ENCODE results near the gene IFNL1.
A peak's percentile ranks its signal among the peaks of the same experiment; 100 is the strongest.

The IFNL1 gene

GRCh38 chr19:39293394-39293793, 2.8 kb upstream of the IFNL1 start:
- CTCF ChIA-PET = interaction anchor here (0.6 kb wide), 1 partner anchor 16 kb away, joined by 3 read pairs; no protein-coding TSS in a partner anchor
- H3K9me3 ChIP-seq (ENCODE audit: control extremely low read depth in 1 of 5, control insufficient read depth in 4 of 5, insufficient read depth in 2 of 5, low read depth in 1 of 5, low read length in 4 of 5) = no peaks in the 10 kb centered on the region
- H3K4me1 ChIP-seq (ENCODE audit: control extremely low read depth in 1 of 4, control insufficient read depth in 4 of 4, insufficient read depth in 4 of 4, low read length in 3 of 4) = peaks cover 0 to 8% (median 6%) of the 10 kb centered on the region in 4 experiments
- POLR2A ChIA-PET = interaction anchor here (0.6 kb wide), 1 partner anchor 35 kb away, joined by 3 read pairs; no protein-coding TSS in a partner anchor
- H3K27ac ChIP-seq (ENCODE audit: insufficient read depth in 1 of 2, low read depth in 1 of 2, low read length in 2 of 2, poor library complexity in 1 of 2, severe bottlenecking in 2 of 2) = no peak overlapping the region
- H3K36me3 ChIP-seq (ENCODE audit: control insufficient read depth in 4 of 4, insufficient read depth in 4 of 4, low read length in 3 of 4) = no peaks in the 10 kb centered on the region
- no peak for DNase-seq
- H3K4me3 ChIP-seq (ENCODE audit: control insufficient read depth in 1 of 7, extremely low read depth in 1 of 7, insufficient read depth in 4 of 7, low read depth in 2 of 7, low read length in 6 of 7) = no peak overlapping the region
- no peaks in the 10 kb centered on the region for H3K27me3 ChIP-seq (replicated peaks in 2 of 5; ENCODE audit: control insufficient read depth in 4 of 5, insufficient read depth in 5 of 5, low read length in 4 of 5)
- WGBS (ENCODE audit: insufficient coverage) = 96% methylated on average over 4 of the region's 4 CpGs

GRCh38 chr19:39296906-39297305, 699 bp downstream of the IFNL1 start:
- CTCF ChIA-PET = no interaction called here
- Histone ChIP-seq H3K4me3 (ENCODE audit: control insufficient read depth in 1 of 7, extremely low read depth in 1 of 7, insufficient read depth in 4 of 7, low read depth in 2 of 7, low read length in 6 of 7) (no peak overlapping the region), H3K4me1 (ENCODE audit: control extremely low read depth in 1 of 4, control insufficient read depth in 4 of 4, insufficient read depth in 4 of 4, low read length in 3 of 4) (peaks cover 0 to 10% (median 6%) of the 10 kb centered on the region in 4 experiments), H3K36me3 (ENCODE audit: control insufficient read depth in 4 of 4, insufficient read depth in 4 of 4, low read length in 3 of 4) (no peaks in the 10 kb centered on the region), H3K27ac (ENCODE audit: insufficient read depth in 1 of 2, low read depth in 1 of 2, low read length in 2 of 2, poor library complexity in 1 of 2, severe bottlenecking in 2 of 2) (no peak overlapping the region), H3K27me3 (replicated peaks in 2 of 5; ENCODE audit: control insufficient read depth in 4 of 5, insufficient read depth in 5 of 5, low read length in 4 of 5) (no peaks in the 10 kb centered on the region), H3K9me3 (ENCODE audit: control extremely low read depth in 1 of 5, control insufficient read depth in 4 of 5, insufficient read depth in 2 of 5, low read depth in 1 of 5, low read length in 4 of 5) (no peaks in the 10 kb centered on the region)
- no peak for DNase-seq
- 100% methylated on average over 4 of the region's 4 CpGs for WGBS (ENCODE audit: insufficient coverage)
- POLR2A ChIA-PET = no interaction called here

- no peaks in the 10 kb centered on the region for H3K36me3 ChIP-seq (ENCODE audit: control insufficient read depth in 4 of 4, insufficient read depth in 4 of 4, low read length in 3 of 4)
- DNase-seq = peak in 2 of 3 donors; percentile 69 to 77
- peaks cover 0 to 10% (median 6%) of the 10 kb centered on the region in 4 experiments for H3K4me1 ChIP-seq (ENCODE audit: control extremely low read depth in 1 of 4, control insufficient read depth in 4 of 4, insufficient read depth in 4 of 4, low read length in 3 of 4)
- no peaks in the 10 kb centered on the region for H3K27me3 ChIP-seq (replicated peaks in 2 of 5; ENCODE audit: control insufficient read depth in 4 of 5, insufficient read depth in 5 of 5, low read length in 4 of 5)
- WGBS (ENCODE audit: insufficient coverage) = 43% methylated on average over 16 of the region's 17 CpGs
- H3K4me3 ChIP-seq (ENCODE audit: control insufficient read depth in 1 of 7, extremely low read depth in 1 of 7, insufficient read depth in 4 of 7, low read depth in 2 of 7, low read length in 6 of 7) = no peak overlapping the region
- ChIA-PET CTCF (interaction anchor here (1.4 kb wide), 1 partner anchor 8 kb away, joined by 3 read pairs; no protein-coding TSS in a partner anchor), POLR2A (no interaction called here)
- no peaks in the 10 kb centered on the region for H3K9me3 ChIP-seq (ENCODE audit: control extremely low read depth in 1 of 5, control insufficient read depth in 4 of 5, insufficient read depth in 2 of 5, low read depth in 1 of 5, low read length in 4 of 5)
- H3K27ac ChIP-seq (ENCODE audit: insufficient read depth in 1 of 2, low read depth in 1 of 2, low read length in 2 of 2, poor library complexity in 1 of 2, severe bottlenecking in 2 of 2) = no peak overlapping the region
Measured at GRCh38 chr19:39297931-39298634, 1.9 kb downstream of the IFNL1 start.

- WGBS (ENCODE audit: insufficient coverage) = 94% methylated on average over 6 of the region's 9 CpGs
- Histone ChIP-seq H3K4me1 (ENCODE audit: control extremely low read depth in 1 of 4, control insufficient read depth in 4 of 4, insufficient read depth in 4 of 4, low read length in 3 of 4) (peaks cover 0 to 10% (median 6%) of the 10 kb centered on the region in 4 experiments), H3K9me3 (ENCODE audit: control extremely low read depth in 1 of 5, control insufficient read depth in 4 of 5, insufficient read depth in 2 of 5, low read depth in 1 of 5, low read length in 4 of 5) (no peaks in the 10 kb centered on the region), H3K36me3 (ENCODE audit: control insufficient read depth in 4 of 4, insufficient read depth in 4 of 4, low read length in 3 of 4) (no peaks in the 10 kb centered on the region), H3K4me3 (ENCODE audit: control insufficient read depth in 1 of 7, extremely low read depth in 1 of 7, insufficient read depth in 4 of 7, low read depth in 2 of 7, low read length in 6 of 7) (no peak overlapping the region), H3K27me3 (replicated peaks in 2 of 5; ENCODE audit: control insufficient read depth in 4 of 5, insufficient read depth in 5 of 5, low read length in 4 of 5) (no peaks in the 10 kb centered on the region), H3K27ac (ENCODE audit: insufficient read depth in 1 of 2, low read depth in 1 of 2, low read length in 2 of 2, poor library complexity in 1 of 2, severe bottlenecking in 2 of 2) (no peak overlapping the region)
- POLR2A ChIA-PET = no interaction called here
- DNase-seq = no peak
- CTCF ChIA-PET = interaction anchor here (1.4 kb wide), 1 partner anchor 10 kb away, joined by 3 read pairs; no protein-coding TSS in a partner anchor
Measured at GRCh38 chr19:39299404-39299803, 3.2 kb downstream of the IFNL1 start.

- Histone ChIP-seq H3K27ac (ENCODE audit: insufficient read depth in 1 of 2, low read depth in 1 of 2, low read length in 2 of 2, poor library complexity in 1 of 2, severe bottlenecking in 2 of 2) (no peak overlapping the region), H3K9me3 (ENCODE audit: control extremely low read depth in 1 of 5, control insufficient read depth in 4 of 5, insufficient read depth in 2 of 5, low read depth in 1 of 5, low read length in 4 of 5) (no peaks in the 10 kb centered on the region), H3K4me3 (ENCODE audit: control insufficient read depth in 1 of 7, extremely low read depth in 1 of 7, insufficient read depth in 4 of 7, low read depth in 2 of 7, low read length in 6 of 7) (no peak overlapping the region), H3K4me1 (ENCODE audit: control extremely low read depth in 1 of 4, control insufficient read depth in 4 of 4, insufficient read depth in 4 of 4, low read length in 3 of 4) (peaks cover 0 to 11% (median 7%) of the 10 kb centered on the region in 4 experiments), H3K36me3 (ENCODE audit: control insufficient read depth in 4 of 4, insufficient read depth in 4 of 4, low read length in 3 of 4) (no peaks in the 10 kb centered on the region), H3K27me3 (replicated peaks in 2 of 5; ENCODE audit: control insufficient read depth in 4 of 5, insufficient read depth in 5 of 5, low read length in 4 of 5) (no peaks in the 10 kb centered on the region)
- 96% methylated on average over 9 of the region's 10 CpGs for WGBS (ENCODE audit: insufficient coverage)
- no peak for DNase-seq
- ChIA-PET POLR2A (no interaction called here), CTCF (no interaction called here)
Measured at GRCh38 chr19:39299832-39300231, 3.6 kb downstream of the IFNL1 start.

GRCh38 chr19:39301021-39301420, 4.8 kb downstream of the IFNL1 start:
- H3K27me3 ChIP-seq (replicated peaks in 2 of 5; ENCODE audit: control insufficient read depth in 4 of 5, insufficient read depth in 5 of 5, low read length in 4 of 5) = no peaks in the 10 kb centered on the region

GRCh38 chr19:39301562-39301961, 5.4 kb downstream of the IFNL1 start:
- no peak overlapping the region for H3K27ac ChIP-seq (ENCODE audit: insufficient read depth in 1 of 2, low read depth in 1 of 2, low read length in 2 of 2, poor library complexity in 1 of 2, severe bottlenecking in 2 of 2)
- H3K9me3 ChIP-seq (ENCODE audit: control extremely low read depth in 1 of 5, control insufficient read depth in 4 of 5, insufficient read depth in 2 of 5, low read depth in 1 of 5, low read length in 4 of 5) = no peaks in the 10 kb centered on the region
- peaks cover 0 to 24% (median 15%) of the 10 kb centered on the region in 4 experiments for H3K4me1 ChIP-seq (ENCODE audit: control extremely low read depth in 1 of 4, control insufficient read depth in 4 of 4, insufficient read depth in 4 of 4, low read length in 3 of 4)
- H3K36me3 ChIP-seq (ENCODE audit: control insufficient read depth in 4 of 4, insufficient read depth in 4 of 4, low read length in 3 of 4) = no peaks in the 10 kb centered on the region
- CTCF ChIA-PET = interaction anchor here (1.0 kb wide), 1 partner anchor 9 kb away, joined by 3 read pairs; no protein-coding TSS in a partner anchor
- POLR2A ChIA-PET = no interaction called here
- DNase-seq = no peak
- no peak overlapping the region for H3K4me3 ChIP-seq (ENCODE audit: control insufficient read depth in 1 of 7, extremely low read depth in 1 of 7, insufficient read depth in 4 of 7, low read depth in 2 of 7, low read length in 6 of 7)
- no CpG with 5 or more reads among the region's 3 CpGs for WGBS (ENCODE audit: insufficient coverage)
- no peaks in the 10 kb centered on the region for H3K27me3 ChIP-seq (replicated peaks in 2 of 5; ENCODE audit: control insufficient read depth in 4 of 5, insufficient read depth in 5 of 5, low read length in 4 of 5)

More at GRCh38 chr19:39301021-39301420, 4.8 kb downstream of the IFNL1 start:
- 100% methylated on average over 3 of the region's 4 CpGs for WGBS (ENCODE audit: insufficient coverage)
- H3K4me3 ChIP-seq (ENCODE audit: control insufficient read depth in 1 of 7, extremely low read depth in 1 of 7, insufficient read depth in 4 of 7, low read depth in 2 of 7, low read length in 6 of 7) = no peak overlapping the region
- POLR2A ChIA-PET = interaction anchor here (0.6 kb wide), 1 partner anchor 223 kb away, joined by 4 read pairs; no protein-coding TSS in a partner anchor
- no peak overlapping the region for H3K27ac ChIP-seq (ENCODE audit: insufficient read depth in 1 of 2, low read depth in 1 of 2, low read length in 2 of 2, poor library complexity in 1 of 2, severe bottlenecking in 2 of 2)
- no peak for DNase-seq
- H3K4me1 ChIP-seq (ENCODE audit: control extremely low read depth in 1 of 4, control insufficient read depth in 4 of 4, insufficient read depth in 4 of 4, low read length in 3 of 4) = peaks cover 0 to 22% (median 15%) of the 10 kb centered on the region in 4 experiments
- CTCF ChIA-PET = interaction anchor here (1.0 kb wide), 1 partner anchor 9 kb away, joined by 3 read pairs; no protein-coding TSS in a partner anchor
- no peaks in the 10 kb centered on the region for H3K36me3 ChIP-seq (ENCODE audit: control insufficient read depth in 4 of 4, insufficient read depth in 4 of 4, low read length in 3 of 4)
- H3K9me3 ChIP-seq (ENCODE audit: control extremely low read depth in 1 of 5, control insufficient read depth in 4 of 5, insufficient read depth in 2 of 5, low read depth in 1 of 5, low read length in 4 of 5) = no peaks in the 10 kb centered on the region

All from common myeloid progenitor, CD34-positive (primary cell).